ENCODE measurements around the gene AMBP.

DNA sequence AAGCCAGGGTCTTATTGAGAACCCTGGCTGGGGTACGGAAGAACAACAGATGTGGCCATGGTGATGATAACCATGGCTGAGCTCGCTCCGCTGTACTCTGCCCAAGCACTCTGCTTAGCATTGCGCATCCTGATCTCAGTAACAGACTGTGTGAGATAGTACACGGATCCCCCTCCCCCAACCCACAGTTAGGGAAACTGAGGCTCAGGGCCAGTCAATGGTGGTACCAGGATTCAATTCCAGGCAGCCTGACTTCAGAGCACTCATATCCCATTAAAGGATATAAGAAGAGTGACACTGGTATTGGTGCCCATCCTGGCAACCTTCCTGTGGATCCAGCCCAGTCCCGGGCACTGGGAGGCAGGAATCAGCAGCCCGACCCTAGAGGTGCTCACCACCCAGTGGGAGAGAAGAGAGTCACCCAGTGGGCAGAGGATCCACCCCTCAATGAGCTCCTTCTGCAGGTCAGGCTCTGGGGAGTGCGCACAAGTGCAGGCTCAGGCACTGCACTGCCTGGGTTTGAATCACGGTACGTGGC lies 47.4 kb upstream of the AMBP start:
- TF ChIP-seq ZBTB7A (IDR thresholded peaks at IDR 0.05; ENCODE audit: low read depth), result no peak
- TF ChIP-seq, protein P1, sequence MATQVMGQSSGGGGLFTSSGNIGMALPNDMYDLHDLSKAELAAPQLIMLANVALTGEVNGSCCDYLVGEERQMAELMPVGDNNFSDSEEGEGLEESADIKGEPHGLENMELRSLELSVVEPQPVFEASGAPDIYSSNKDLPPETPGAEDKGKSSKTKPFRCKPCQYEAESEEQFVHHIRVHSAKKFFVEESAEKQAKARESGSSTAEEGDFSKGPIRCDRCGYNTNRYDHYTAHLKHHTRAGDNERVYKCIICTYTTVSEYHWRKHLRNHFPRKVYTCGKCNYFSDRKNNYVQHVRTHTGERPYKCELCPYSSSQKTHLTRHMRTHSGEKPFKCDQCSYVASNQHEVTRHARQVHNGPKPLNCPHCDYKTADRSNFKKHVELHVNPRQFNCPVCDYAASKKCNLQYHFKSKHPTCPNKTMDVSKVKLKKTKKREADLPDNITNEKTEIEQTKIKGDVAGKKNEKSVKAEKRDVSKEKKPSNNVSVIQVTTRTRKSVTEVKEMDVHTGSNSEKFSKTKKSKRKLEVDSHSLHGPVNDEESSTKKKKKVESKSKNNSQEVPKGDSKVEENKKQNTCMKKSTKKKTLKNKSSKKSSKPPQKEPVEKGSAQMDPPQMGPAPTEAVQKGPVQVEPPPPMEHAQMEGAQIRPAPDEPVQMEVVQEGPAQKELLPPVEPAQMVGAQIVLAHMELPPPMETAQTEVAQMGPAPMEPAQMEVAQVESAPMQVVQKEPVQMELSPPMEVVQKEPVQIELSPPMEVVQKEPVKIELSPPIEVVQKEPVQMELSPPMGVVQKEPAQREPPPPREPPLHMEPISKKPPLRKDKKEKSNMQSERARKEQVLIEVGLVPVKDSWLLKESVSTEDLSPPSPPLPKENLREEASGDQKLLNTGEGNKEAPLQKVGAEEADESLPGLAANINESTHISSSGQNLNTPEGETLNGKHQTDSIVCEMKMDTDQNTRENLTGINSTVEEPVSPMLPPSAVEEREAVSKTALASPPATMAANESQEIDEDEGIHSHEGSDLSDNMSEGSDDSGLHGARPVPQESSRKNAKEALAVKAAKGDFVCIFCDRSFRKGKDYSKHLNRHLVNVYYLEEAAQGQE (IDR thresholded peaks at IDR 0.05; ENCODE audit: low read depth), result no peak
- no peak for TF ChIP-seq CEBPB (IDR thresholded peaks at IDR 0.05)
- TF ChIP-seq EP300 (IDR thresholded peaks at IDR 0.05; ENCODE audit: borderline replicate concordance), result no peak
- TF ChIP-seq FOXM1 (IDR thresholded peaks at IDR 0.05; ENCODE audit: borderline replicate concordance, low read depth), result no peak
- TF ChIP-seq, protein P2, sequence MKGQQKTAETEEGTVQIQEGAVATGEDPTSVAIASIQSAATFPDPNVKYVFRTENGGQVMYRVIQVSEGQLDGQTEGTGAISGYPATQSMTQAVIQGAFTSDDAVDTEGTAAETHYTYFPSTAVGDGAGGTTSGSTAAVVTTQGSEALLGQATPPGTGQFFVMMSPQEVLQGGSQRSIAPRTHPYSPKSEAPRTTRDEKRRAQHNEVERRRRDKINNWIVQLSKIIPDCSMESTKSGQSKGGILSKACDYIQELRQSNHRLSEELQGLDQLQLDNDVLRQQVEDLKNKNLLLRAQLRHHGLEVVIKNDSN (IDR thresholded peaks at IDR 0.05), result no peak
- TF ChIP-seq NFIC (IDR thresholded peaks at IDR 0.05), result no peak
- TF ChIP-seq, protein P3, sequence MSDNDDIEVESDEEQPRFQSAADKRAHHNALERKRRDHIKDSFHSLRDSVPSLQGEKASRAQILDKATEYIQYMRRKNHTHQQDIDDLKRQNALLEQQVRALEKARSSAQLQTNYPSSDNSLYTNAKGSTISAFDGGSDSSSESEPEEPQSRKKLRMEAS (IDR thresholded peaks at IDR 0.05), result no peak
- TF ChIP-seq CREB1 (IDR thresholded peaks at IDR 0.05; ENCODE audit: low read depth), result no peak
- no peak for TF ChIP-seq TAF1 (IDR thresholded peaks at IDR 0.05; ENCODE audit: low read depth)
- no peak for TF ChIP-seq EGR1 (IDR thresholded peaks at IDR 0.05)
- TF ChIP-seq YY1 (IDR thresholded peaks at IDR 0.05; ENCODE audit: low read depth), result no peak
- no peak for TF ChIP-seq TCF12 (IDR thresholded peaks at IDR 0.05; ENCODE audit: low read depth)
- TF ChIP-seq RAD21 (IDR thresholded peaks at IDR 0.05; ENCODE audit: low read depth), result no peak

Measured in Ishikawa (cell line).